Stimulated activated CD4-positive, alpha-beta T cell treated with anti-CD3 and anti-CD28 coated beads, TNF-alpha, amount 100 ng/mL, for 48 hours (primary cell): Measurements from ENCODE around the gene ZNF215.
"Not testable (repeated sequence)": the region's sequence is repeated elsewhere in the genome, so short reads cannot be mapped to it uniquely, and the experiment has no call there.

ENCODE experiments used
- DNase-seq, 3 donors: peaks; one replicate each; pipeline ENCODE4 v3.0.0-alpha.2; 2020; ENCODE audit warnings: low read depth in 3 of 3

Gene ZNF215

DNA sequence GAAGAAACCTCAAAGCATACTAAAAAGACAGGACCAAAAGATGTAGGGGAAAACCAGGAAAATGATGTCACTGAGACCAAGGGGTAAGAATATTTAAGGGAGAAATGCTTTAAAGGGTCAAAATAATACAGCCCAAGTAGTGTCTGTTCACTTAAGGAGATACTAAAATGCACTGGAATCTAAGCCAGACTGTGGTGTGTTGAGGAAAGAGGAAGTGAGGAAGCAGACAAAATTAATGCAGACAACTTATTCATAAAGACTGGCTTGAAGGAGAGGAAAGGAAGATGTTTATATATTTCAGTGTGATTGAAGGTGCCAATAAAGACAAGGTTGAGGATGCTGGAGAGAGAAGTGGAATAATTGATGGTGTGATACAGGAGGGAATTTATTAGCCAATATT is 15.7 kb downstream of the ZNF215 start:
- DNase-seq, result no peak

GRCh38 chr11:6943131-6943530 is 16.9 kb downstream of the ZNF215 start:
- no peak for DNase-seq

DNA sequence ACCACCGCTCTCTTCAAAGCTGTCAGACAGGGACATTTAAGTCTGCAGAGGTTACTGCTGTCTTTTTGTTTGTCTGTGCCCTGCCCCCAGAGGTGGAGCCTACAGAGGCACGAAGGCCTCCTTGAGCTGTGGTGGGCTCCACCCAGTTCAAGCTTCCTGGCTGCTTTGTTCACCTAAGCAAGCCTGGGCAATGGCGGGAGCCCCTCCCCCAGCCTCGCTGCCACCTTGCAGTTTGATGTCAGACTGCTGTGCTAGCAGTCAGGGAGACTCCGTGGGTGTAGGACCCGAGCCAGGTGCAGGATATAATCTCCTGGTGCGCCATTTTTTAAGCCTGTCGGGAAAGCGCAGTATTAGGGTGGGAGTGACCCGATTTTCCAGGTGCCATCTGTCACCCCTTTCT is 28.0 kb downstream of the ZNF215 start:
- DNase-seq, result not testable (repeated sequence)

DNA sequence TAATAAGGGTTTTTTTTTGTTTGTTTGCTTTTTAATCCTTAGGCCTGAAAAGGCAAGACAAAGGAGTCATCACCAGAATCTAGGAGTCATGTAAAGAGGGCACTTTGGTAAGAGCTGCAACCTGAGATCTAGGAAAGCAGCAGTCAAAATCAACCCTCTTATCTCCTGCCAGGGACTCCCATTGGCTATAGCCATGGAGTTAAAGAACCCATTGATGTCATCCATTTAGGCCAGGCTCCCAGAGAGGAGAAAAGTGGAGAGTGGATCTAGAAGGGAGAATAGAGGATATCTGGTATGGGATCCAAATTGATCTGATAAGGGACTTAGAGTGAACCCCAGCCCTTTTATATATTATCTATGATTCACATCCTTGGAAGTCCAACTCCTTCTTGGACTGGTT is 35.9 kb downstream of the ZNF215 start:
- DNase-seq, result no peak

- DNase-seq, result no peak
Measured at GRCh38 chr11:6962673-6963072, 36.4 kb downstream of the ZNF215 start.

GRCh38 chr11:6968816-6969215 is 42.6 kb downstream of the ZNF215 start:
- no peak for DNase-seq

- not testable (repeated sequence) for DNase-seq
Measured at GRCh38 chr11:6969854-6970253, 43.6 kb downstream of the ZNF215 start.

DNA sequence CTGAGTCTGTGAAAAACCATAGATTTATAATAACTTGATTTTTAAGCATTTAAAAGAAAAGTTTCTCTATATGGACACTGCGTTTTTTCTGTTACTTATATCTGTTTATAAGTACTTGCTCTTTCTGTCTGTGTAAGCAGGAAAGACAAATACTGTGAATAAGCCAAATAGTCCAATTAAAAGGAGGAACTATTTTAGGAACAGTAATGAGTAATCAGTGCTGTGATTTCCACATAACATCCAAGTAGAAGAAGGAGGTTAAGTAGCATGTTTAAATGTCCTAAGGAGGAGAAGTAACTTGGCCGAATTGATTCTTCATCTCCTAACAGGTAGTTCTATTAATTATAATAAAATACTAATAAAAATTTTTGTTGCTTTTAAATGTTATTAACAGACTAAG is 53.1 kb downstream of the ZNF215 start:
- DNase-seq, result no peak

DNA sequence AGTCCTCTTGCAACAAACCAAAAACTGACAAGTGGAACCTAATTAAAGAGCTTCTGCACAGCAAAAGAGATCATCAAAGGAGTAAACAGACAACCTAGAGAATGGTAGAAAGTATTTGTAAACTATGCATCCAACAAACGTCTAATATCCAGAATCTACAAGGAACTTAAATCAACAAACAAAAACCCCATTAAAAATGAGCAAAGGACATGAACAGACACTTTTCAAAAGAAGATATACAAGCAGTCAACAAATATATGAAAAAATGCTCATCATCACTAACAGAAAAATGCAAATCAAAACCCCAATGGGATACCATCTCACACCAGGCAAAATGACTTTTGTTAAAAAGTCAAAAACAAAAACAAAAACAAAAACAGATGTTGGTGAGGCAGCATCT is 60.3 kb downstream of the ZNF215 start:
- DNase-seq, result no peak

- DNase-seq, result no peak
Measured at GRCh38 chr11:6988506-6988905, 62.3 kb downstream of the ZNF215 start.

GRCh38 chr11:6991227-6991626 is 65.0 kb downstream of the ZNF215 start:
- DNase-seq, result no peak

DNA sequence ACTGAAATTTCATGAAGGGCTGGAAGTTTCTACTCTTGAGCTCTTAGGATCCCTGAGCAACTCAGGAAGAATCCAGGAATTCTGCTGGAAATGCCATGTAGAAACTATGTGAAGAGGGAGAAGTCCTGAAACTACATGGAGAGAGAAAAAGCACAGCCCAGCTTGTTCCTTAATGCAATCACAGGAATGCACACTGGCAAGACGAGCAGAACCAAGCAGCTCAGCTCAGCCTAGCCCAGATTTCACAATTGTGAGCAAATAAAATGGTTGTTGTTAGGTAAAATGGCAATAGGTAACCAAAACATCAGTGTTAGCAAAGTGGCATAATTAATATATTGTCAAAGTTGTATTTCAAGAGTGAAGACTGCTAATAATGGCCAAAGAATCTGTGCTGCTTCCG is 65.8 kb downstream of the ZNF215 start:
- DNase-seq, result no peak

DNA sequence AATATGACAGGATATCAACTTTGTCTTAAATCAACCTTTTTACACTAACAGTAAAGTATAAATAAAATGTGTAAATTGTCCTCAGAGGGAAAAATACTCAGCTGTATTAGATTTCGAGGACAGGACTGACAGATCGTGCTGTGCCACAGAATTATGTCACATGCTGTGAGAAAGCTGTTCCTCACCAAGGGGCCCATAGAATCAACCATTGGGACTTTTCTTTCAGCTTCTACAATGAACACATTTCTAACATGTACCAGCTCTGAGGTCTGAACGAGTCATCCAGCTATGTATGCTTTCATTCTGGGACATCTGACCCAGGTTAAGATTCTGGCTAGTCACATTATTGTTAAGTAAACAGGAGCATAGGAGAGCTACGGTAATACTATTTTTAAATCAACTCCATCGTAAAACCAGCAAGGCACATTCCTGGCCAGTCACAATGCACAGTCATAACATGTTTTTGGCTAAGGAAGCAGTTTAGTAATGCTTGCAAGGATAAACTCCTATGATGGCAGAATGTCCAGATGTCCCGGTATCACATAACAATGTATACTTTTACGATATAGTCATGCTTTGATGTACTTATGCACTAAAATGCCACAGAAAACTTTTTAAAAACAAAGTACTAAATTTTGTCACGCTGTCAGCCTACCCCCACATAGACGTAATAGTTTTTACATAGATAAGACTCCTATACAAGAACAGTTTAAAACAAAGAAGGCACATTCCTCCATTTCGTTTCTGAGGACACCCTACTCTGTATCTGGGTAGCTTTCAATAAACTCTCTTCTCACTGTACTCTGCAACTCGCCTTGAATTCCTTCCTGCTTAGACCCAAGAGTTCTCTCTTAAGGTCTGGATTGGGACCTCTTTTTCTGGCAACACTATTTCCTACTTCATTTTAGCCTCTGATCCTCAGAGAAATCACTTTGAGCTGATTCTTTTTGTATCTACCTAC is 66.5 kb downstream of the ZNF215 start:
- DNase-seq, result no peak

- no peak for DNase-seq
Measured at GRCh38 chr11:6995703-6996102, 69.5 kb downstream of the ZNF215 start.

DNA sequence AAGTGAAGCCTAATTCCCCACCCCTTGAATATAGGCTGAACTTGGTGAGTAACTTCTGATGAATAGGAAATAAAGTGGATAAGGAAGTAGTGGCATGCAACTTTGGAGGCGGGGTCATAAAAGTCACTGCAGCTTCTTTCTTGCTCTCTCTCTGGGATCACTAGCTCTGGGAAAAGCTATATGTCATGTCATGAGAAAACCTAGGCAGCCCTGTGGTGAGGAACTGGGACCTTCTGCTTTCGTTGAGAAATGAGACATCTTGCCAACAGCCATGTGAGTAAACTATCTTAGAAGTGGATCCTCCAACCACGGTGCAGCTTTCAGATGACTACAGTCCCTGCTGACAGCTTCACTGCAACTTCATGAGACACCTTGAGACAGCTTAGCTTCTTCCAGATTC is 78.3 kb downstream of the ZNF215 start:
- DNase-seq, result no peak
